ENCODE data around the gene SPTAN1.
A peak's percentile ranks its signal among the peaks of the same experiment; 100 is the strongest.
"Not testable (repeated sequence)": the region's sequence is repeated elsewhere in the genome, so short reads cannot be mapped to it uniquely, and the experiment has no call there.

Gene SPTAN1

DNA sequence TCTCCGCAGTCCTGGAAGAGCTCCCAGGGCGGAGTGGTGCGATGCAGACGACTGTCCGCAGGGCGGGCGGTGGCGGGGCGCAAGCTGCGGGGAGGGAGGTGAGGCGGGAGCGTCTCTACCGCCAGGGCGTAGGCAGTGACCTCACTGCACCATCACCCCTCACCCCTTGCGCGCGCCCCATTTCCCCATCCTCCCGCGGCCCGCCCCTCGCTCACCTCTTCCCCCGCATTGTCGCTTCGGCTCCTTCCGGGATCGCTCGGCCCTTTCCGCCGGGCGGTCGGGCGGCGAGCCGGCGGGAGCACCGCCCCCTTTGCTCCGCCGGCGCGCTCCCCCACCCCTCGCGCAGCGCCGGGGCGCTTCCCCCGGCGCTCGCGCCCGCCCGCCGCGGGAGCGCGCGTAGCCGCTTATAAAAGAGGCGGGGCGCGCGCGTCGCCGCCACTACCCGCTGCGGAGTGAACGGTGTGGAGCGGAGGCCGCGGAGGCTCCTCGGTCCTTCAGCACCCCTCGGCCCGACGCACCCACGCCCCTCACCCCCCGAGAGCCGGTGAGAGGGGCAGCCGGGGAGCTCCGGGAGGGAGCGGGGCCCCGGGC, at the start of gene SPTAN1:
Gene SPTAN1 (plus strand): TSS at position 435 of the 591 bp plus-strand sequence. CDS start 14,154 bp downstream, outside the sequence.
- H3K27ac Mint-ChIP-seq, result peak within 1 kb of the TSS; percentile 72
- no peaks in the 10 kb centered on the region for H3K27me3 Mint-ChIP-seq
- H3K36me3 Mint-ChIP-seq, result no peaks in the 10 kb centered on the region
- H3K4me1 Mint-ChIP-seq (ENCODE audit: low read depth), result peaks cover 25% of the 10 kb centered on the region
- H3K9me3 Mint-ChIP-seq (ENCODE audit: low read depth), result no peaks in the 10 kb centered on the region
- peak within 1 kb of the TSS; percentile 86 for H3K4me3 Mint-ChIP-seq

DNA sequence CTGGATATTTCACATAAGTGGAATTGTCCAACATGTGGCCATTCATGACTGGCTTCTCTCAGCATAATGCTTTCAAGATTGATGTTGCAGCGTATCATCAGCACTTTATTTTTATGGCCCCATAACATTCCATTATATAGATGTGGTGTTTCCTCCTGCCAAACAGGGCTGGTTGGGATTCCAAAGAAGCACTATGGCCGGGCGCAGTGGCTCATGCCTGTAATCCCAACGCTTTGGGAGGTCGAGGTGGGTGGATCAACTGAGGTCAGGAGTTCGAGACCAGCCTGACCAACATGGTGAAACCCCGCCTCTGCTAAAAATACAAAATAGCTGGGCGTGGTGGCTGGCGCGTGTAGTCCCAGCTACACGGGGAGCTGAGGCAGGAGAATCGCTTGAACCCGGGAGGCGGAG, 49.0 kb upstream of the SPTAN1 start:
- not testable (repeated sequence) for H3K27ac Mint-ChIP-seq; H3K9me3 Mint-ChIP-seq (ENCODE audit: low read depth); H3K27me3 Mint-ChIP-seq; H3K36me3 Mint-ChIP-seq
- Mint-ChIP-seq H3K4me3 (peak overlapping the region; percentile 97), H3K4me1 (ENCODE audit: low read depth) (peaks cover 19% of the 10 kb centered on the region)

GRCh38 chr9:128503870-128504269, 48.5 kb upstream of the SPTAN1 start:
- Mint-ChIP-seq H3K4me3 (peak overlapping the region; percentile 97), H3K27me3 (no peaks in the 10 kb centered on the region), H3K9me3 (ENCODE audit: low read depth) (no peaks in the 10 kb centered on the region), H3K4me1 (ENCODE audit: low read depth) (peaks cover 24% of the 10 kb centered on the region), H3K36me3 (peaks cover 6% of the 10 kb centered on the region), H3K27ac (no peak overlapping the region)

GRCh38 chr9:128504485-128505413, 47.6 kb upstream of the SPTAN1 start, which contains the start of gene GLE1:
Gene GLE1, plus strand, starts transcription at chr9:128504719. Its CDS starts 87 bp downstream, at chr9:128504806.
- peak within 1 kb of the TSS; percentile 97 for H3K4me3 Mint-ChIP-seq
- H3K27me3 Mint-ChIP-seq, result no peaks in the 10 kb centered on the region
- H3K27ac Mint-ChIP-seq, result peak within 1 kb of the TSS; percentile 98
- H3K9me3 Mint-ChIP-seq (ENCODE audit: low read depth), result no peaks in the 10 kb centered on the region
- H3K36me3 Mint-ChIP-seq, result peaks cover 8% of the 10 kb centered on the region
- peaks cover 30% of the 10 kb centered on the region for H3K4me1 Mint-ChIP-seq (ENCODE audit: low read depth)

- Mint-ChIP-seq H3K27ac (peak overlapping the region; percentile 98), H3K27me3 (no peaks in the 10 kb centered on the region), H3K36me3 (peaks cover 4% of the 10 kb centered on the region)
These were observed 47.0 kb upstream of the SPTAN1 start for GRCh38 chr9:128505414-128505765.

DNA sequence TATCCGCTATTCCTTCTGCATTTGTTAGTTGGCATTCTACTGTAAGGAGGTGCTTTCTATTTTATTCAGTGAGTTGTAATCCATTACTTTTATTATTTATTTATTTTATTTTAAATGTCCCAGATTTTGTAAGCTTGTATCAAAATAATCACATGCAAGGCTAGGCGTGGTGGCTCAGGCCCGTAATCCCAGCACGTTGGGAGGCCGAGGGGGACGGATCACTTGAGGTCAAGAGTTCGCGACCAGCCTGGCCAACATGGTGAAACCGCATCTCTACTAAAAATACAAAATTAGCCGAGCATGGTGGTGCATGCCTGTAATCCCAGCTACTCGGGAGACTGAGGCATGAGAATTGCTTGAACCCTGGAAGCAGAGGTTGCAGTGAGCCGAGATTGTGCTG, 46.5 kb upstream of the SPTAN1 start:
- not testable (repeated sequence) for H3K36me3 Mint-ChIP-seq; H3K27ac Mint-ChIP-seq; H3K9me3 Mint-ChIP-seq (ENCODE audit: low read depth); H3K27me3 Mint-ChIP-seq
- H3K4me3 Mint-ChIP-seq, result peak overlapping the region; percentile 97
- peaks cover 30% of the 10 kb centered on the region for H3K4me1 Mint-ChIP-seq (ENCODE audit: low read depth)

More at GRCh38 chr9:128505414-128505765, 47.0 kb upstream of the SPTAN1 start:
- Mint-ChIP-seq H3K9me3 (ENCODE audit: low read depth) (no peaks in the 10 kb centered on the region), H3K4me1 (ENCODE audit: low read depth) (peaks cover 30% of the 10 kb centered on the region), H3K4me3 (peak overlapping the region; percentile 97)

DNA sequence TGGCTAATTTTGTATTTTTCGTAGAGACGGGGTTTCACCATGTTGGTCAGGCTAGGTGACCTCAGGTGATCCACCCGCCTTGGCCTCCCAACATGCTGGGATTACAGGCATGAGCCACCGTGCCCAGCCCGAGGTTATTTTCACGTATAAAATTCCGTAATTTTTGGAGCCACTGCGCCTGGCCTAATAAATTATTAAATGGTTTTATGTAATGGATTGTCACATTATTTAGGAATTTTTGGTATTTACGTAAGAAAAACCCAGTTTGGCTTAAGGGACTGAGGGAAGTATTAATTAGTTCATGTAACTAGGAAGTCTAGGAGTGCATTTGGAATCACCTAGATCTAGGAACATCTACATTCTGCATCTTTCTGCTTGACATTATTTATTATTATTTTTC, 39.6 kb upstream of the SPTAN1 start:
- Mint-ChIP-seq H3K36me3 (peaks cover 11% of the 10 kb centered on the region), H3K27ac (no peak overlapping the region), H3K4me1 (ENCODE audit: low read depth) (peaks cover 18% of the 10 kb centered on the region), H3K9me3 (ENCODE audit: low read depth) (no peaks in the 10 kb centered on the region), H3K27me3 (no peaks in the 10 kb centered on the region), H3K4me3 (no peak overlapping the region)

DNA sequence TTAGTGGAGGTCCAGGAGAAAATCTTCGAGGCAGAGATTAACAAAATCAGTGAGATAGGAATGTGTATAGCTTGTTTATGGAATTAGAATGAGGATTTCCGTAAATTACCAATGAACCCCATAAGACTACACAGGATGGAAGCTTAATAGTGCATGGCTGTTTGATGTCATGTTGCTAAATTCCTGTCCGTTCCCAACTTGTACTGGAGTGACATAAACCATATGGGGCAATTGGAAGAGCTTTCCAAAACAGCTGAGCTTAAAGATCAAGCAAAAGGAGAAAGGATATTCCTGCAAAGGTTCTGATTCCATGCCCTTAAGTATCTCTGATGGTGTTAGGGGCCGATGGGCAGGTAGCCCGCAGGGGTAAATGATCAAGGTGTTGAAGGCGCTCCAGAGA, 30.4 kb upstream of the SPTAN1 start:
- no peaks in the 10 kb centered on the region for H3K9me3 Mint-ChIP-seq (ENCODE audit: low read depth)
- H3K36me3 Mint-ChIP-seq, result peaks cover 12% of the 10 kb centered on the region
- H3K4me3 Mint-ChIP-seq, result no peak overlapping the region
- no peaks in the 10 kb centered on the region for H3K27me3 Mint-ChIP-seq
- H3K4me1 Mint-ChIP-seq (ENCODE audit: low read depth), result peaks cover 3% of the 10 kb centered on the region
- H3K27ac Mint-ChIP-seq, result no peak overlapping the region

GRCh38 chr9:128523199-128523925, 29.0 kb upstream of the SPTAN1 start:
- no peak overlapping the region for H3K27ac Mint-ChIP-seq
- peaks cover 9% of the 10 kb centered on the region for H3K36me3 Mint-ChIP-seq
- no peaks in the 10 kb centered on the region for H3K27me3 Mint-ChIP-seq

GRCh38 chr9:128526720-128527119, 25.7 kb upstream of the SPTAN1 start:
- Mint-ChIP-seq H3K27me3 (no peaks in the 10 kb centered on the region), H3K9me3 (ENCODE audit: low read depth) (no peaks in the 10 kb centered on the region), H3K27ac (no peak overlapping the region), H3K4me3 (no peak overlapping the region), H3K4me1 (ENCODE audit: low read depth) (peaks cover 3% of the 10 kb centered on the region), H3K36me3 (peaks cover 6% of the 10 kb centered on the region)

More at GRCh38 chr9:128523199-128523925, 29.0 kb upstream of the SPTAN1 start:
- no peaks in the 10 kb centered on the region for H3K9me3 Mint-ChIP-seq (ENCODE audit: low read depth)
- H3K4me3 Mint-ChIP-seq, result no peak overlapping the region
- peaks cover 3% of the 10 kb centered on the region for H3K4me1 Mint-ChIP-seq (ENCODE audit: low read depth)

- H3K27me3 Mint-ChIP-seq, result no peaks in the 10 kb centered on the region
- no peaks in the 10 kb centered on the region for H3K9me3 Mint-ChIP-seq (ENCODE audit: low read depth)
- no peak overlapping the region for H3K27ac Mint-ChIP-seq
- no peaks in the 10 kb centered on the region for H3K4me1 Mint-ChIP-seq (ENCODE audit: low read depth)
- no peak overlapping the region for H3K4me3 Mint-ChIP-seq
- peaks cover 7% of the 10 kb centered on the region for H3K36me3 Mint-ChIP-seq
These were observed 23.8 kb upstream of the SPTAN1 start for GRCh38 chr9:128528445-128529160.

- H3K4me1 Mint-ChIP-seq (ENCODE audit: low read depth), result no peaks in the 10 kb centered on the region
- H3K9me3 Mint-ChIP-seq (ENCODE audit: low read depth), result no peaks in the 10 kb centered on the region
- H3K27me3 Mint-ChIP-seq, result no peaks in the 10 kb centered on the region
- H3K4me3 Mint-ChIP-seq, result no peak overlapping the region
- no peak overlapping the region for H3K27ac Mint-ChIP-seq
- H3K36me3 Mint-ChIP-seq, result peaks cover 7% of the 10 kb centered on the region
These were observed 23.2 kb upstream of the SPTAN1 start for GRCh38 chr9:128529191-128529590.

GRCh38 chr9:128532581-128532980, 19.8 kb upstream of the SPTAN1 start:
- no peaks in the 10 kb centered on the region for H3K4me1 Mint-ChIP-seq (ENCODE audit: low read depth)
- H3K27me3 Mint-ChIP-seq, result no peaks in the 10 kb centered on the region
- H3K9me3 Mint-ChIP-seq (ENCODE audit: low read depth), result no peaks in the 10 kb centered on the region
- H3K36me3 Mint-ChIP-seq, result peaks cover 7% of the 10 kb centered on the region
- H3K27ac Mint-ChIP-seq, result no peak overlapping the region
- H3K4me3 Mint-ChIP-seq, result no peak overlapping the region

DNA sequence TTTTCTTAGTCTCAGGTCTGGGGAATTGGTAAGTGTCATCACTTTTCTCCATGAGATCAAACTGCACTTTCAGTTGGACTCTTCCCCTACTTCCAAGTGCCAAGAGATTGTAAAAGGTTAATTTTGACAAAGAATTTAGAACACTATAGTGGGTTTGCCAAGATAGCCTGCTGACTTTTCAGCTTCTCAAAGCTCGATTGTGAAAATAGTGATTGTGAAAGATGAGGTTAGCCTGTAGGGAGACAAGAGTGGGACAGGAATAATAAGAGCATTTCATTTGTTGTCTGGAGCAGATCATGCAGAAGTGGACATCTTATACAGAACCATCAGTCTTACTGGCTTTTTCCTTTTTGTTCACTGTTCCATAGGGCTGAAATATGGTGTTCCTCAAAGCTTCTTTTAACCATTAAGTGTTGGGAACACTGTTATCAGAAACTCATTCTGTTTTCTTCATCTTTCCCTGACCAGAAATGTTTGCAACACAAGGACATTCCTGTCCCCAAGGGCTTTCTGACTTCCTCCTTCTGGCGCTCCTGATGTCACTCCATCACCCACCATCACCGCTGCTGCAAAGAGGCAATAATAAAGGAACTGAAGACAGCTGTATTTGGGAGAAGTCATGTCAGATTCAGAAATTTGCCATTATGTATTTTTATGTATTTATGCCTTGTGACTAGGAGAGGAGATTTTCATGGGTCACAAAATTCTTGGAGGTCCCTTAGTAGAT, 11.6 kb upstream of the SPTAN1 start:
- no peaks in the 10 kb centered on the region for H3K9me3 Mint-ChIP-seq (ENCODE audit: low read depth)
- H3K4me1 Mint-ChIP-seq (ENCODE audit: low read depth), result peaks cover 2% of the 10 kb centered on the region
- no peak overlapping the region for H3K4me3 Mint-ChIP-seq
- peak overlapping the region; percentile 43 for H3K27ac Mint-ChIP-seq
- peaks cover 14% of the 10 kb centered on the region for H3K36me3 Mint-ChIP-seq
- H3K27me3 Mint-ChIP-seq, result no peaks in the 10 kb centered on the region
